B cell (primary cell): Measurements from ENCODE around the gene DENND1A.

Source experiments
- CTCF ChIP-seq: fragments of 200-600 bp; IDR thresholded peaks from one replicate; pipeline ENCODE4 v1.8.0; 2022; ENCODE audit warnings: antibody characterized with exemption, mild to moderate bottlenecking
- EZH2 ChIP-seq: IDR thresholded peaks from 2 replicates; pipeline ENCODE4 v1.6.1; 2012; ENCODE audit warnings: borderline replicate concordance, low read depth, mild to moderate bottlenecking, moderate library complexity, low read length; ENCODE audit not compliant: insufficient read depth, poor library complexity, severe bottlenecking

- no peak for TF ChIP-seq EZH2
- TF ChIP-seq CTCF, result no peak
Measured at GRCh38 chr9:123358181-123358905, 571.6 kb downstream of the DENND1A start.
